K562 (cell line): ENCODE results near the gene ZNF503. TPM values are rescaled to one million over a fixed set of nuclear protein-coding genes. Genes with fewer than 3 reads are reported as not detected.

Source experiments
- ATAC-seq: fragments of 200-7000 bp; cut with Tn5 transposase; 3 replicates; pipeline ENCODE4 v1.9.1; 2020; ENCODE audit warnings: moderate library complexity
- BruUV-seq: library from RNA; stranded (reverse); fragments of 400-500 nt; replicated peaks from 2 replicates; lab custom pipeline; 2021; lab: Mats Ljungman, UMichigan
- CTCF ChIA-PET: fragments of 300-600 bp; formaldehyde crosslinking; extraction: SDS; loops from one replicate; lab custom pipeline; 2021; ENCODE audit warnings: low intra/inter-chr PET ratio; lab: Yijun Ruan, JAX
- POLR2A ChIA-PET: fragments of 300-600, 350-650 bp; sonication (Branson Sonifier 250); formaldehyde crosslinking; extraction: SDS; loops from one replicate; lab custom pipeline; 2021; ENCODE audit warnings: antibody characterized with exemption, inconsistent platforms; lab: Yijun Ruan, JAX
- DNase-seq, 4 experiments: peaks; one replicate each; pipeline versions ENCODE4 v3.0.0 to v3.0.0-alpha.2; 2011 to 2018; ENCODE audit warnings: low spot score in 3 of 4, mixed read lengths in 3 of 4; ENCODE audit errors: extremely low read depth in 1 of 4
- FAIRE-seq: peaks from 2 replicates; lab custom pipeline; 2011; peaks lifted over from hg19 to GRCh38; lab: Jason Lieb, UNC
- H2AFZ ChIP-seq: 2 replicates; pipeline ENCODE4 v1.6.0; 2011; ENCODE audit warnings: low read depth, low read length, control low read depth, inconsistent platforms
- H3K27ac ChIP-seq: fragments of 200-600 bp; 3 replicates; pipeline ENCODE4 v1.8.0; 2011; ENCODE audit warnings: low read depth, mild to moderate bottlenecking, control low read depth, inconsistent platforms, low read length, moderate library complexity, mixed read lengths; ENCODE audit errors: extremely low read depth
- H3K27me3 ChIP-seq, 2 experiments: fragments of 300-600 bp in 1 of 2; 2 replicates in 1 of 2; 3 replicates in 1 of 2; pipeline versions ENCODE4 v1.6.0 to v1.8.0; 2011; ENCODE audit warnings: inconsistent platforms in 2 of 2, low read length in 2 of 2, mild to moderate bottlenecking in 1 of 2, mixed read lengths in 1 of 2, moderate library complexity in 1 of 2; ENCODE audit not compliant: control insufficient read depth in 2 of 2, insufficient read depth in 2 of 2
- H3K36me3 ChIP-seq: fragments of 300-600 bp; 3 replicates; pipeline ENCODE4 v1.8.0; 2011; ENCODE audit warnings: mild to moderate bottlenecking, low read length, inconsistent platforms; ENCODE audit not compliant: control insufficient read depth, insufficient read depth
- H3K4me1 ChIP-seq, 2 experiments: fragments of 200-600 bp in 1 of 2; replicated peaks in 1 of 2; 2 replicates in 1 of 2; 3 replicates in 1 of 2; pipeline versions ENCODE4 v1.5.1 to v1.8.0; 2011; ENCODE audit warnings: inconsistent platforms in 2 of 2, low read length in 2 of 2, mild to moderate bottlenecking in 1 of 2, mixed read lengths in 1 of 2, moderate library complexity in 1 of 2; ENCODE audit not compliant: control insufficient read depth in 2 of 2, insufficient read depth in 2 of 2
- H3K4me2 ChIP-seq: 2 replicates; pipeline ENCODE4 v1.6.1; 2011; ENCODE audit warnings: low read length, control low read depth, inconsistent platforms, mixed read lengths; ENCODE audit not compliant: insufficient read depth
- H3K4me3 ChIP-seq: fragments of 200-600 bp; sonication (generic), shearing (Covaris generic); 2 replicates; pipeline ENCODE4 v1.5.1; 2016; ENCODE audit warnings: control low read depth, inconsistent platforms
- H3K79me2 ChIP-seq: fragments of 200-600 bp; 3 replicates; pipeline ENCODE4 v1.8.0; 2011; ENCODE audit warnings: low read length, inconsistent platforms; ENCODE audit not compliant: control insufficient read depth, insufficient read depth
- H3K9ac ChIP-seq, 2 experiments: 2 replicates each; pipeline versions ENCODE4 v1.6.0 to v1.6.1; 2011; ENCODE audit warnings: low read depth in 2 of 2, low read length in 2 of 2, control low read depth in 1 of 2, inconsistent platforms in 1 of 2, mild to moderate bottlenecking in 1 of 2, mixed read lengths in 1 of 2; ENCODE audit not compliant: insufficient read depth in 1 of 2
- H3K9me1 ChIP-seq: one replicate; pipeline ENCODE4 v1.6.0; 2011; ENCODE audit warnings: inconsistent platforms, mild to moderate bottlenecking, low read length, moderate library complexity; ENCODE audit not compliant: control insufficient read depth, insufficient read depth
- H3K9me3 ChIP-seq: replicated peaks from 2 replicates; pipeline ENCODE4 v1.5.1; 2011; ENCODE audit warnings: low read depth, low read length, inconsistent platforms; ENCODE audit not compliant: control insufficient read depth, insufficient read depth
- H4K20me1 ChIP-seq: replicated peaks from 2 replicates; pipeline ENCODE4 v1.6.1; 2011; ENCODE audit warnings: low read length, inconsistent platforms, mixed read lengths; ENCODE audit not compliant: control insufficient read depth, insufficient read depth
- ELF2 ChIP-seq: fragments of 250-450 bp; sonication (Bioruptor Pico); IDR thresholded peaks from 2 replicates; pipeline ENCODE4 v1.5.0; 2021; ENCODE audit warnings: mild to moderate bottlenecking
- PKNOX1 ChIP-seq: fragments of 450-650 bp; IDR thresholded peaks from 2 replicates; pipeline ENCODE4 v1.6.1; 2016
- TCF3 ChIP-seq: sonication (generic); formaldehyde crosslinking; IDR thresholded peaks from 2 replicates; pipeline ENCODE4 v1.4.0; 2020; ENCODE audit warnings: mild to moderate bottlenecking, missing genetic modification reagents
- THRAP3 ChIP-seq: fragments of 450-650 bp; IDR thresholded peaks from 2 replicates; pipeline ENCODE4 v1.6.1; 2016; ENCODE audit warnings: mild to moderate bottlenecking, inconsistent platforms, borderline replicate concordance
- ZNF175 ChIP-seq: fragments of 200-800 bp; sonication (Bioruptor generic); IDR thresholded peaks from 2 replicates; pipeline ENCODE4 v1.6.1; 2016; ENCODE audit warnings: low read depth, mild to moderate bottlenecking, missing genetic modification characterization, missing compliant biosample characterization
- ZNF41 ChIP-seq: fragments of 250-450 bp; sonication (Bioruptor Pico); conservative IDR thresholded peaks from 2 replicates; pipeline ENCODE4 v1.4.0; 2020; ENCODE audit warnings: mild to moderate bottlenecking
- WGBS: fragments of 100-300 bp; shearing (Covaris generic); methylation state at CpG from one replicate; pipeline ENCODE4 v1.1.6; 2016; ENCODE audit warnings: low coverage, mixed read lengths; ENCODE audit not compliant: insufficient coverage; ENCODE audit errors: missing lambda C conversion rate; 5-methylcytosine and 5-hydroxymethylcytosine counted together
- in situ Hi-C: fragments of 300-500 bp; cut with MboI; formaldehyde crosslinking; loops from 4 replicates; pipeline ENCODE4 v1.15.0; 2018; ENCODE audit warnings: inconsistent platforms, mixed read lengths
- intact Hi-C: fragments of 100-400 bp; cut with micrococcal nuclease; formaldehyde crosslinking; loops from 2 replicates; pipeline ENCODE4 v1.14.2; 2022
- polyA plus RNA-seq, 8 experiments: library from polyadenylated mRNA; depleted of rRNA in 4 of 8; stranded (reverse) in 5 of 8; unstranded in 3 of 8; fragments of >200 nt; fragmentation: Nextera tagmentation in 2 of 8; fragmentation: Illumina TruSeq in 1 of 8; extraction: Ambion mirVana in 2 of 8; extraction: Trizol in 1 of 8; gene quantifications; 2 replicates each; pipeline versions ENCODE4 v1.2.1 to v1.2.3, GENCODE V29; 2011 to 2014; ENCODE audit warnings: inconsistent platforms in 1 of 8, missing spikeins in 1 of 8
- total RNA-seq, 7 experiments: library from RNA; depleted of rRNA in 6 of 7; stranded (reverse); fragments of >200 nt in 6 of 7; fragmentation: Illumina TruSeq in 2 of 7; extraction: Trizol in 2 of 7; gene quantifications; 2 replicates each; pipeline versions ENCODE4 v1.2.1 to v1.2.3, GENCODE V29; 2011 to 2021; ENCODE audit warnings: low replicate concordance in 1 of 7
- TF ChIP-seq, protein P1 (sequence below), 2 experiments: fragments of 200-800 bp in 1 of 2; sonication (Bioruptor generic) in 1 of 2; sonication (generic) in 1 of 2; formaldehyde crosslinking in 1 of 2; IDR thresholded peaks in 1 of 2; conservative IDR thresholded peaks in 1 of 2; 2 replicates each; pipeline versions ENCODE4 v1.5.0 to v1.6.1; 2016 to 2020; ENCODE audit warnings: missing compliant biosample characterization in 1 of 2, missing genetic modification characterization in 1 of 2, missing genetic modification reagents in 1 of 2

ZNF503 gene
- total and polyA plus RNA-seq, 9 of the 15 experiments (the other 6 are each of a cell fraction or from before 2014, with no cell fraction given) = not detected

DNA sequence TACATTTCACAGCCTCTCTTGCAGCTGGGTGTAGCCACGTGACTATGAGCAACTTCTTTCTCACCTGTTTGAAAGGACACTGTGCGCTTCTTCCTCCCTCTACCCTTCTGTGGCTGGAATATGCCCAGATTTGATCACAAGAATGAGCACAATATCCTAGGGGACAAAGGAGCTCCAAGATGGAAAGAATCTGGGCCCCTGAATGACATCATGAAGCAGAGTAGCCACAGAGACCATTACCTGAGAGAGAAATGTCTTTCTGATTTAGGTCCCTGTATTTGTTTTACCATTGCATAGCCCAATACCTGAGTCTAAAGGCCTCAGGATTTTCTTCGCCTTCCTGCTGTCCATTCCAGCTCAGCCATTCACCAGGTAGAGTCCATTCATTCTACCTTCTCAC is 15.4 kb downstream of the ZNF503 start:
- Histone ChIP-seq H2AFZ (no peak overlapping the region), H4K20me1 (no peaks in the 10 kb centered on the region; the same call in 1 of the 2 replicates), H3K36me3 (no peaks in the 10 kb centered on the region), H3K4me2 (no peak overlapping the region), H3K4me3 (no peak overlapping the region), H3K9me1 (no peaks in the 10 kb centered on the region), H3K27ac (no peak overlapping the region), H3K9me3 (no peaks in the 10 kb centered on the region), H3K27me3 (no peaks in the 10 kb centered on the region; a peak in 2 of 5 replicates), H3K4me1 (no peaks in the 10 kb centered on the region), H3K9ac (no peak overlapping the region), H3K79me2 (no peaks in the 10 kb centered on the region)
- in situ Hi-C loops = no loop called here
- CTCF ChIA-PET = no interaction called here
- TF ChIP-seq ZNF41 (CRISPR knock-in tag) = no peak
- TF ChIP-seq ZNF175 (CRISPR knock-in tag) = no peak
- TF ChIP-seq TCF3 (CRISPR knock-in tag) = no peak
- TF ChIP-seq, protein P1, sequence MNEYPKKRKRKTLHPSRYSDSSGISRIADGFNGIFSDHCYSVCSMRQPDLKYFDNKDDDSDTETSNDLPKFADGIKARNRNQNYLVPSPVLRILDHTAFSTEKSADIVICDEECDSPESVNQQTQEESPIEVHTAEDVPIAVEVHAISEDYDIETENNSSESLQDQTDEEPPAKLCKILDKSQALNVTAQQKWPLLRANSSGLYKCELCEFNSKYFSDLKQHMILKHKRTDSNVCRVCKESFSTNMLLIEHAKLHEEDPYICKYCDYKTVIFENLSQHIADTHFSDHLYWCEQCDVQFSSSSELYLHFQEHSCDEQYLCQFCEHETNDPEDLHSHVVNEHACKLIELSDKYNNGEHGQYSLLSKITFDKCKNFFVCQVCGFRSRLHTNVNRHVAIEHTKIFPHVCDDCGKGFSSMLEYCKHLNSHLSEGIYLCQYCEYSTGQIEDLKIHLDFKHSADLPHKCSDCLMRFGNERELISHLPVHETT (CRISPR knock-in tag; conservative IDR thresholded peaks at IDR 0.05 in 1 of 2, IDR thresholded peaks at IDR 0.05 in 1 of 2) = no peak
- peak; percentile 56 for TF ChIP-seq PKNOX1
- TF ChIP-seq ELF2 (CRISPR knock-in tag) = no peak
- TF ChIP-seq THRAP3 = no peak
- intact Hi-C loops = no loop called here
- ATAC-seq (no peak), DNase-seq (no peak), FAIRE-seq (no peak)
- POLR2A ChIA-PET = interaction anchor here (0.6 kb wide), 1 partner anchor 198 kb away, joined by 3 read pairs; no protein-coding TSS in a partner anchor
- 0% methylated on average over 3 of the region's 3 CpGs for WGBS
- BruUV-seq = no TSS peak
